H1 (cell line): Measurements from ENCODE around the gene GPC1. TPM values are rescaled to one million over a fixed set of nuclear protein-coding genes. Genes with fewer than 3 reads are reported as not detected.
A peak's percentile ranks its signal among the peaks of the same experiment; 100 is the strongest.

ENCODE experiments used
- CTCF ChIA-PET: fragments of 300-600 bp; sonication (Branson Sonifier 250); formaldehyde crosslinking; loops from one replicate; lab custom pipeline; 2021; ENCODE audit not compliant: partially characterized antibody; lab: Charles Lee
- POLR2A ChIA-PET: fragments of 300-600 bp; sonication (Branson Sonifier 250); formaldehyde crosslinking; loops from one replicate; lab custom pipeline; 2021; ENCODE audit warnings: inconsistent platforms; ENCODE audit not compliant: partially characterized antibody; lab: Charles Lee
- DNase-seq, 2 experiments: peaks; one replicate each; pipeline versions ENCODE4 v3.0.0 to v3.0.0-alpha.2; 2010 to 2022; ENCODE audit warnings: low spot score in 2 of 2, low read depth in 1 of 2, mixed read lengths in 1 of 2
- FAIRE-seq: peaks from 2 replicates; lab custom pipeline; 2011; peaks lifted over from hg19 to GRCh38; lab: Jason Lieb, UNC
- H2AFZ ChIP-seq: 2 replicates; pipeline ENCODE4 v1.8.1; 2012; ENCODE audit warnings: low read length, inconsistent platforms
- H2AK5ac ChIP-seq: 2 replicates; pipeline ENCODE4 v1.6.1; 2013; ENCODE audit warnings: low read depth, low read length
- H2BK120ac ChIP-seq: replicated peaks from 2 replicates; pipeline ENCODE3; 2013; ENCODE audit warnings: low read depth, low read length, inconsistent platforms
- H2BK12ac ChIP-seq: 2 replicates; pipeline ENCODE4 v1.6.1; 2013; ENCODE audit warnings: low read depth, low read length
- H2BK15ac ChIP-seq: 2 replicates; pipeline ENCODE4 v1.6.1; 2013; ENCODE audit warnings: low read length
- H2BK20ac ChIP-seq: 2 replicates; pipeline ENCODE4 v1.6.1; 2013; ENCODE audit warnings: low read length
- H2BK5ac ChIP-seq: 2 replicates; pipeline ENCODE4 v1.6.1; 2013; ENCODE audit warnings: low read depth, low read length
- H3K14ac ChIP-seq: 2 replicates; pipeline ENCODE4 v1.6.1; 2013; ENCODE audit warnings: inconsistent platforms; ENCODE audit not compliant: insufficient read length
- H3K18ac ChIP-seq: 2 replicates; pipeline ENCODE4 v1.6.1; 2013; ENCODE audit warnings: low read length; ENCODE audit errors: extremely low read depth
- H3K23ac ChIP-seq: 2 replicates; pipeline ENCODE4 v1.6.1; 2013; ENCODE audit warnings: inconsistent platforms; ENCODE audit not compliant: insufficient read length
- H3K23me2 ChIP-seq: 2 replicates; pipeline ENCODE4 v1.6.1; 2013; ENCODE audit warnings: low read depth, low read length
- H3K27ac ChIP-seq: 2 replicates; pipeline ENCODE4 v1.6.1; 2011; ENCODE audit warnings: low read depth, low read length, inconsistent platforms
- H3K27me3 ChIP-seq, 4 experiments: replicated peaks in 1 of 4; 1 replicate in 1 of 4; 2 replicates in 3 of 4; pipeline versions ENCODE4 v1.6.1 to v1.8.1; 2011 to 2013; ENCODE audit warnings: low read length in 3 of 4, mild to moderate bottlenecking in 3 of 4, inconsistent platforms in 2 of 4, mixed read lengths in 2 of 4, moderate library complexity in 1 of 4; ENCODE audit not compliant: control insufficient read depth in 3 of 4, insufficient read depth in 3 of 4; ENCODE audit errors: extremely low read depth in 1 of 4
- H3K36me3 ChIP-seq, 4 experiments: 2 replicates each; pipeline versions ENCODE4 v1.6.1 to v1.8.1; 2011 to 2013; ENCODE audit warnings: mild to moderate bottlenecking in 4 of 4, low read length in 3 of 4, moderate library complexity in 2 of 4, control low read depth in 1 of 4, inconsistent platforms in 1 of 4; ENCODE audit not compliant: insufficient read depth in 4 of 4, control insufficient read depth in 2 of 4
- H3K4ac ChIP-seq: replicated peaks from 2 replicates; pipeline ENCODE3; 2013; ENCODE audit warnings: low read length, low read depth, mixed read lengths, inconsistent platforms; ENCODE audit not compliant: insufficient read length
- H3K4me1 ChIP-seq, 4 experiments: replicated peaks in 1 of 4; 1 replicate in 1 of 4; 2 replicates in 3 of 4; pipeline versions ENCODE4 v1.6.1 to v1.8.1; 2011 to 2013; ENCODE audit warnings: low read length in 3 of 4, inconsistent platforms in 2 of 4, mixed read lengths in 1 of 4; ENCODE audit not compliant: insufficient read depth in 4 of 4, control insufficient read depth in 3 of 4
- H3K4me2 ChIP-seq, 2 experiments: 2 replicates each; pipeline versions ENCODE4 v1.6.1 to v1.8.1; 2011 to 2013; ENCODE audit warnings: low read depth in 2 of 2, low read length in 2 of 2, control low read depth in 1 of 2, inconsistent platforms in 1 of 2, mild to moderate bottlenecking in 1 of 2; ENCODE audit not compliant: insufficient read depth in 1 of 2
- H3K4me3 ChIP-seq, 4 experiments: fragments of 200-600, 300-600 bp in 1 of 4; sonication (generic), shearing (Covaris generic), sonication (Bioruptor Twin) in 1 of 4; 2 replicates each; pipeline versions ENCODE4 v1.5.1 to v1.8.1; 2011 to 2016; ENCODE audit warnings: low read length in 4 of 4, low read depth in 3 of 4, control low read depth in 2 of 4, inconsistent platforms in 2 of 4, mild to moderate bottlenecking in 2 of 4, mixed read lengths in 1 of 4, moderate library complexity in 1 of 4; ENCODE audit not compliant: insufficient read depth in 2 of 4; ENCODE audit errors: extremely low read depth in 1 of 4
- H3K56ac ChIP-seq: replicated peaks from 2 replicates; pipeline ENCODE3; 2013; ENCODE audit warnings: low read depth, mild to moderate bottlenecking, mixed read lengths, low read length, inconsistent platforms; ENCODE audit not compliant: insufficient read length
- H3K79me1 ChIP-seq: 2 replicates; pipeline ENCODE4 v1.6.1; 2013; ENCODE audit warnings: low read depth, low read length, control low read depth
- H3K79me2 ChIP-seq, 2 experiments: 2 replicates each; pipeline versions ENCODE4 v1.6.1 to v1.8.1; 2012 to 2013; ENCODE audit warnings: low read length in 2 of 2, mild to moderate bottlenecking in 2 of 2, inconsistent platforms in 1 of 2; ENCODE audit not compliant: insufficient read depth in 2 of 2, control insufficient read depth in 1 of 2
- H3K9ac ChIP-seq, 4 experiments: replicated peaks in 1 of 4; 1 replicate in 1 of 4; 2 replicates in 3 of 4; pipeline versions ENCODE4 v1.6.1 to v1.8.1; 2011 to 2013; ENCODE audit warnings: low read depth in 3 of 4, low read length in 3 of 4, control low read depth in 2 of 4, mild to moderate bottlenecking in 2 of 4, moderate library complexity in 2 of 4, inconsistent platforms in 1 of 4; ENCODE audit errors: extremely low read depth in 1 of 4
- H3K9me3 ChIP-seq, 2 experiments: 2 replicates each; pipeline versions ENCODE4 v1.6.1 to v1.8.1; 2012 to 2013; ENCODE audit warnings: mild to moderate bottlenecking in 2 of 2, moderate library complexity in 2 of 2, control low read depth in 1 of 2, inconsistent platforms in 1 of 2, low read depth in 1 of 2, low read length in 1 of 2, mixed read lengths in 1 of 2; ENCODE audit not compliant: insufficient read depth in 2 of 2
- H4K20me1 ChIP-seq, 2 experiments: replicated peaks in 1 of 2; 2 replicates each; pipeline versions ENCODE3 to v1.8.1; 2011 to 2013; ENCODE audit warnings: inconsistent platforms in 2 of 2, low read length in 2 of 2, mild to moderate bottlenecking in 1 of 2; ENCODE audit not compliant: insufficient read depth in 2 of 2, control insufficient read depth in 1 of 2
- H4K5ac ChIP-seq: 2 replicates; pipeline ENCODE4 v1.6.1; 2013; ENCODE audit warnings: low read length, low read depth, mixed read lengths, inconsistent platforms; ENCODE audit not compliant: insufficient read length
- H4K8ac ChIP-seq: 2 replicates; pipeline ENCODE4 v1.8.0; 2013; ENCODE audit warnings: mild to moderate bottlenecking, moderate library complexity, low read length, inconsistent platforms; ENCODE audit not compliant: insufficient read depth; ENCODE audit errors: extremely low read depth
- H4K91ac ChIP-seq: replicated peaks from 2 replicates; pipeline ENCODE3; 2013; ENCODE audit warnings: low read length, mixed read lengths, inconsistent platforms; ENCODE audit not compliant: insufficient read length
- EP300 ChIP-seq, 2 experiments: IDR thresholded peaks; 1 replicate in 1 of 2; 2 replicates in 1 of 2; pipeline ENCODE4 v1.6.1; 2011 to 2012; ENCODE audit warnings: low read depth in 2 of 2, low read length in 2 of 2, mild to moderate bottlenecking in 2 of 2, borderline replicate concordance in 1 of 2, inconsistent platforms in 1 of 2, moderate library complexity in 1 of 2
- WGBS, 2 experiments: shearing (Covaris generic) in 1 of 2; methylation state at CpG; one replicate each; pipeline versions ENCODE4 v1.1.6 to v1.1.7; 2013 to 2015; ENCODE audit warnings: low lambda C conversion rate in 2 of 2, mixed read lengths in 2 of 2, inconsistent platforms in 1 of 2, low coverage in 1 of 2, missing lambda C conversion rate in 1 of 2; ENCODE audit not compliant: insufficient replicate concordance in 2 of 2, insufficient coverage in 1 of 2, insufficient read length in 1 of 2; ENCODE audit errors: extremely low coverage in 1 of 2, missing lambda C conversion rate in 1 of 2; 5-methylcytosine and 5-hydroxymethylcytosine counted together
- polyA plus RNA-seq, 7 experiments: library from polyadenylated mRNA; depleted of rRNA in 3 of 7; stranded (reverse) in 5 of 7; unstranded in 2 of 7; fragments of >200 nt in 5 of 7; fragments of 200-250 nt in 2 of 7; gene quantifications; 1 replicate in 5 of 7; 2 replicates in 1 of 7; 4 replicates in 1 of 7; pipeline versions ENCODE4 v1.2.1 to v1.2.3, GENCODE V29; 2011 to 2013; ENCODE audit warnings: missing spikeins in 2 of 7, mixed read lengths in 2 of 7
- total RNA-seq: library from RNA; stranded (reverse); fragmentation: NEBNext Ultra II Directional; extraction: Animal tissue kit (Norgen Biotek cat#: 25700); gene quantifications from 2 replicates; pipeline ENCODE4 v1.2.1, GENCODE V29; 2021
- TF ChIP-seq, protein P1 (sequence below), 3 experiments: IDR thresholded peaks; 1 replicate in 2 of 3; 2 replicates in 1 of 3; pipeline versions ENCODE4 v1.5.1 to v1.6.1; 2011; ENCODE audit warnings: low read length in 3 of 3, mild to moderate bottlenecking in 3 of 3, inconsistent platforms in 2 of 3, low read depth in 1 of 3, moderate library complexity in 1 of 3; ENCODE audit not compliant: insufficient read depth in 1 of 3; ENCODE audit errors: control extremely low read depth in 1 of 3

GPC1 gene
- total and polyA plus RNA-seq, 2 of the 8 experiments (the other 6 are each of a cell fraction or from before 2014, with no cell fraction given) = 21.9 to 28.3 TPM

- H3K27me3 ChIP-seq = peaks cover 0 to 10% (median 2%) of the 10 kb centered on the region in 4 experiments; a peak in 1 of 7 replicates
- H3K4me1 ChIP-seq = peaks cover 0 to 2% (median 0%) of the 10 kb centered on the region in 4 experiments; a peak in 1 of 7 replicates
- no peak for FAIRE-seq
- no peak overlapping the region for H2AK5ac ChIP-seq
- H2BK20ac ChIP-seq = no peak overlapping the region
- H3K23ac ChIP-seq = no peak overlapping the region
- no peaks in the 10 kb centered on the region for H3K79me2 ChIP-seq
- no peak overlapping the region for H4K91ac ChIP-seq
- H3K4ac ChIP-seq = no peak overlapping the region
- no peaks in the 10 kb centered on the region for H3K36me3 ChIP-seq
- TF ChIP-seq EP300 (IDR thresholded peaks at IDR 0.05; ENCODE audit: borderline replicate concordance in 1 of 2, low read depth in 2 of 2, low read length in 2 of 2) = no peak
- TF ChIP-seq, protein P1, sequence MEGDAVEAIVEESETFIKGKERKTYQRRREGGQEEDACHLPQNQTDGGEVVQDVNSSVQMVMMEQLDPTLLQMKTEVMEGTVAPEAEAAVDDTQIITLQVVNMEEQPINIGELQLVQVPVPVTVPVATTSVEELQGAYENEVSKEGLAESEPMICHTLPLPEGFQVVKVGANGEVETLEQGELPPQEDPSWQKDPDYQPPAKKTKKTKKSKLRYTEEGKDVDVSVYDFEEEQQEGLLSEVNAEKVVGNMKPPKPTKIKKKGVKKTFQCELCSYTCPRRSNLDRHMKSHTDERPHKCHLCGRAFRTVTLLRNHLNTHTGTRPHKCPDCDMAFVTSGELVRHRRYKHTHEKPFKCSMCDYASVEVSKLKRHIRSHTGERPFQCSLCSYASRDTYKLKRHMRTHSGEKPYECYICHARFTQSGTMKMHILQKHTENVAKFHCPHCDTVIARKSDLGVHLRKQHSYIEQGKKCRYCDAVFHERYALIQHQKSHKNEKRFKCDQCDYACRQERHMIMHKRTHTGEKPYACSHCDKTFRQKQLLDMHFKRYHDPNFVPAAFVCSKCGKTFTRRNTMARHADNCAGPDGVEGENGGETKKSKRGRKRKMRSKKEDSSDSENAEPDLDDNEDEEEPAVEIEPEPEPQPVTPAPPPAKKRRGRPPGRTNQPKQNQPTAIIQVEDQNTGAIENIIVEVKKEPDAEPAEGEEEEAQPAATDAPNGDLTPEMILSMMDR (IDR thresholded peaks at IDR 0.05; ENCODE audit: control extremely low read depth in 1 of 3, insufficient read depth in 1 of 3, low read depth in 1 of 3, low read length in 3 of 3) = no peak
- no peak overlapping the region for H3K56ac ChIP-seq
- no peak overlapping the region for H4K8ac ChIP-seq
- no peak overlapping the region for H4K5ac ChIP-seq
- DNase-seq = no peak
- ChIA-PET CTCF (no interaction called here), POLR2A (no interaction called here)
- H2AFZ ChIP-seq = no peak overlapping the region
- 0 out of 7 replicates have a peak overlapping the region, but pooled peaks of 1 of the 4 experiments have one; percentile 31 for H3K9ac ChIP-seq
- no peaks in the 10 kb centered on the region for H3K79me1 ChIP-seq
- no peaks in the 10 kb centered on the region for H3K23me2 ChIP-seq
- H2BK15ac ChIP-seq = no peak overlapping the region
- H3K4me2 ChIP-seq = no peak overlapping the region
- no peak overlapping the region for H3K18ac ChIP-seq
- H4K20me1 ChIP-seq = no peaks in the 10 kb centered on the region
- H3K14ac ChIP-seq = no peak overlapping the region
- no peak overlapping the region for H2BK12ac ChIP-seq
- no peak overlapping the region for H3K4me3 ChIP-seq
- H3K9me3 ChIP-seq = peaks cover 3 to 20% of the 10 kb centered on the region in 2 experiments; a peak in 2 of 4 replicates
- H2BK5ac ChIP-seq = no peak overlapping the region
- no peak overlapping the region for H3K27ac ChIP-seq
- no peak overlapping the region for H2BK120ac ChIP-seq
- WGBS, 2 experiments = 80% methylated on average over 6 of the region's 6 CpGs; no CpG with 5 or more reads in 1 of the 2 experiments
Observed at GRCh38 chr2:240427729-240428128, 7.7 kb upstream of the GPC1 start.
